Gastroesophageal sphincter (tissue), 3 donors: ENCODE measurements around the gene KIF26B.

Experiments used
- EP300 ChIP-seq: sonication (generic); formaldehyde crosslinking; IDR thresholded peaks from one replicate; pipeline ENCODE4 v1.6.1; 2017; ENCODE audit warnings: antibody characterized with exemption, mild to moderate bottlenecking
- POLR2A ChIP-seq, 2 donors: fragments of 450-650 bp; IDR thresholded peaks; one replicate each; pipeline ENCODE4 v1.6.1; 2017; ENCODE audit warnings: antibody characterized with exemption in 2 of 2, mild to moderate bottlenecking in 2 of 2, moderate library complexity in 1 of 2
- POLR2AphosphoS5 ChIP-seq: sonication (generic); formaldehyde crosslinking; IDR thresholded peaks from one replicate; pipeline ENCODE4 v1.6.1; 2017; ENCODE audit warnings: antibody characterized with exemption
- TF ChIP-seq, protein P1 (sequence below), 4 experiments: fragments of 200-600 bp in 2 of 4; fragments of 450-650 bp in 2 of 4; sonication (generic) in 1 of 4; IDR thresholded peaks; one replicate each; pipeline ENCODE4 v1.5.1; 2017 to 2019; ENCODE audit warnings: antibody characterized with exemption in 4 of 4, mild to moderate bottlenecking in 2 of 4, moderate library complexity in 2 of 4

DNA sequence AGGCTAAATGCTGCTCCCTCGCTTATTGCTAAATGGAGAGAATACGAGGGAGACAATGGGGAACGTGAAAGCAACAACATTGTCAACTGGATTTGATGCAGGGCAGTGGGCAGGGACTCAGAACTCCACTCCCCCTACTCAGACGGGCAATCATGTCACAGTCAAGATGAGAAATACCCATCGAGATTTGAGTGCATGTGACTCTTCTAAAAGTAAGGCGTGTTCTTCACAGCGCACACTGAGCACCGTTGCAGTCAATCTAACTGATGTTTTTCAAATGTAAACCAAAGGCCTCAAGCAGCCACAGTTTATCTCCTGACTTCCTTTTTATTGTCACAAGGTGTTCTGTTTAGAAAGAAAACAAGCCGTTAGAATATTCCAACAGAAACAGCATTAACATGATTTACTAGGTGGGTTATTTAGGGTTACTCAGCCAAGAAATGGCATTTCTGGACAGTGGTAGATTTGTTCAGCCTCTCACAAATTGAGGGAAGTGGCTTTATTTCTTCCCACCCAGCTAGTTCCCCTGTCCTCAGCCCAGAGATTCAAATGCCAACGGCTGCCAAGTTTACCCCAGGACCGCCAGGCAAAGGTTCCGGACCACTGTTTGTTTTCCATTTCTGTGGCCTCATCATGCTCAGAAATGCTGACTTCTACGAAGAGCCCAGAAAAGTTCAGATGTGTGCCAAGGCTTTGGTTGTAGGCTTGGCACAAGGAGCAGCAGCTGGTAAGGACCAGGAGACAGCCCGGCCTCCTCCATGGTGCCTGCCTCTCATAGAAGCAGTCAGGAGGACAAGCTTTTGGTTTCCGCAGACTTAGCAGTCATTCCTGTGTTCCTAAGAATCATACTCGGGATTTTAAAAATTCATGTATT lies 171.4 kb downstream of the KIF26B start:
- TF ChIP-seq, protein P1, sequence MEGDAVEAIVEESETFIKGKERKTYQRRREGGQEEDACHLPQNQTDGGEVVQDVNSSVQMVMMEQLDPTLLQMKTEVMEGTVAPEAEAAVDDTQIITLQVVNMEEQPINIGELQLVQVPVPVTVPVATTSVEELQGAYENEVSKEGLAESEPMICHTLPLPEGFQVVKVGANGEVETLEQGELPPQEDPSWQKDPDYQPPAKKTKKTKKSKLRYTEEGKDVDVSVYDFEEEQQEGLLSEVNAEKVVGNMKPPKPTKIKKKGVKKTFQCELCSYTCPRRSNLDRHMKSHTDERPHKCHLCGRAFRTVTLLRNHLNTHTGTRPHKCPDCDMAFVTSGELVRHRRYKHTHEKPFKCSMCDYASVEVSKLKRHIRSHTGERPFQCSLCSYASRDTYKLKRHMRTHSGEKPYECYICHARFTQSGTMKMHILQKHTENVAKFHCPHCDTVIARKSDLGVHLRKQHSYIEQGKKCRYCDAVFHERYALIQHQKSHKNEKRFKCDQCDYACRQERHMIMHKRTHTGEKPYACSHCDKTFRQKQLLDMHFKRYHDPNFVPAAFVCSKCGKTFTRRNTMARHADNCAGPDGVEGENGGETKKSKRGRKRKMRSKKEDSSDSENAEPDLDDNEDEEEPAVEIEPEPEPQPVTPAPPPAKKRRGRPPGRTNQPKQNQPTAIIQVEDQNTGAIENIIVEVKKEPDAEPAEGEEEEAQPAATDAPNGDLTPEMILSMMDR (IDR thresholded peaks at IDR 0.05): no peak
- TF ChIP-seq EP300 (no peak), POLR2A (IDR thresholded peaks at IDR 0.05) (no peak), POLR2AphosphoS5 (no peak)
